ENCODE measurements around the gene MPG. TPM values are rescaled to one million over a fixed set of nuclear protein-coding genes. Genes with fewer than 3 reads are reported as not detected.
A peak's percentile ranks its signal among the peaks of the same experiment; 100 is the strongest.

The MPG gene
- total RNA-seq, 1 donor from 2014 or later, result 42.5 TPM

DNA sequence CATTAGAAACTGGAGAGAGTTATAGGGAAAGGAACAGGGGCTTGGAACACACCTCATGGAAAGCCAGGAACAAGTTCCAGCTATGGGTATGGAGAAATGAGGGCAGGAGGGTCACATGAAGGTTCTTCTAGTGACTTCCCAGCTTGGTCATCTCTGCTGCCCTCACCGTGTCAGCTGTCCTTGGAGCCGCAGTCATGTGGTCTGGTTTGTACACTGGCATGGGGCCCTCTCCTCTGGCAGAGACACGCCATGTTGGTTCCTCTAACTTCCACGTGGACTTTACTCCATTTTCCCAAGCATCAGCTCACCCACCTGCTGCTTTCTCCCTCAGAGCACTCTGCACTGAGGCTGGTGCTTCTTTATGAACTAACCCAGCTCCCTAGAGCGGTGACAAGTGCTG lies 26.3 kb downstream of the MPG start:
- Histone ChIP-seq H3K4me3 (no peak overlapping the region), H3K27ac (no peak overlapping the region), H3K9me3 (no peaks in the 10 kb centered on the region), H3K27me3 (no peaks in the 10 kb centered on the region), H3K36me3 (peaks cover 9% of the 10 kb centered on the region), H3K4me1 (peaks cover 10% of the 10 kb centered on the region)
- DNase-seq (no peak), ATAC-seq (no peak)
- TF ChIP-seq, protein P1, sequence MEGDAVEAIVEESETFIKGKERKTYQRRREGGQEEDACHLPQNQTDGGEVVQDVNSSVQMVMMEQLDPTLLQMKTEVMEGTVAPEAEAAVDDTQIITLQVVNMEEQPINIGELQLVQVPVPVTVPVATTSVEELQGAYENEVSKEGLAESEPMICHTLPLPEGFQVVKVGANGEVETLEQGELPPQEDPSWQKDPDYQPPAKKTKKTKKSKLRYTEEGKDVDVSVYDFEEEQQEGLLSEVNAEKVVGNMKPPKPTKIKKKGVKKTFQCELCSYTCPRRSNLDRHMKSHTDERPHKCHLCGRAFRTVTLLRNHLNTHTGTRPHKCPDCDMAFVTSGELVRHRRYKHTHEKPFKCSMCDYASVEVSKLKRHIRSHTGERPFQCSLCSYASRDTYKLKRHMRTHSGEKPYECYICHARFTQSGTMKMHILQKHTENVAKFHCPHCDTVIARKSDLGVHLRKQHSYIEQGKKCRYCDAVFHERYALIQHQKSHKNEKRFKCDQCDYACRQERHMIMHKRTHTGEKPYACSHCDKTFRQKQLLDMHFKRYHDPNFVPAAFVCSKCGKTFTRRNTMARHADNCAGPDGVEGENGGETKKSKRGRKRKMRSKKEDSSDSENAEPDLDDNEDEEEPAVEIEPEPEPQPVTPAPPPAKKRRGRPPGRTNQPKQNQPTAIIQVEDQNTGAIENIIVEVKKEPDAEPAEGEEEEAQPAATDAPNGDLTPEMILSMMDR (IDR thresholded peaks at IDR 0.05), result no peak
- intact Hi-C loops (cut with DNase I), result no loop called here

DNA sequence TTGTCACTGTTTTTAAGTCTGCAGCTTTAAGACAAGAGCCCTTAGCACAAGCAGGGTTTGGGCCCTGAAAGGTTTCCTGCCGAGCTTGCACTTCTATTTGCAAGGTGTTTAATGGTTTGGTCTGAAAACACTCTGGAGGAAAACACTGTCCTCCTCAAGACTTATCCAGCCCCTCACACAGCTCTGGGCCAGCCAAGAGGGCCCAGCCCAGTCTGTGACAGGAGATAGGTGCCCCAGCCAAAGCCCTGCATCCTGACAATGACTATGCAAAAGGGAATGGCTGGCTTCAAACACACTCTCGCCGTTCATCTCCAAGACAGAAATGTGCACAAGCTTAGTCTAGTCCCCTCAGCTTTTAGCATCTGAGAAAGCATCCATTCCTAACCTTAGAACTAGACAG lies 26.9 kb downstream of the MPG start:
- no peak overlapping the region for H3K27ac ChIP-seq
- TF ChIP-seq, protein P1 (IDR thresholded peaks at IDR 0.05), result no peak
- peaks cover 14% of the 10 kb centered on the region for H3K36me3 ChIP-seq
- H3K4me3 ChIP-seq, result no peak overlapping the region
- H3K4me1 ChIP-seq, result peaks cover 10% of the 10 kb centered on the region
- ATAC-seq (no peak), DNase-seq (no peak)
- no peaks in the 10 kb centered on the region for H3K27me3 ChIP-seq
- H3K9me3 ChIP-seq, result no peaks in the 10 kb centered on the region
- intact Hi-C loops (cut with DNase I), result no loop called here

DNA sequence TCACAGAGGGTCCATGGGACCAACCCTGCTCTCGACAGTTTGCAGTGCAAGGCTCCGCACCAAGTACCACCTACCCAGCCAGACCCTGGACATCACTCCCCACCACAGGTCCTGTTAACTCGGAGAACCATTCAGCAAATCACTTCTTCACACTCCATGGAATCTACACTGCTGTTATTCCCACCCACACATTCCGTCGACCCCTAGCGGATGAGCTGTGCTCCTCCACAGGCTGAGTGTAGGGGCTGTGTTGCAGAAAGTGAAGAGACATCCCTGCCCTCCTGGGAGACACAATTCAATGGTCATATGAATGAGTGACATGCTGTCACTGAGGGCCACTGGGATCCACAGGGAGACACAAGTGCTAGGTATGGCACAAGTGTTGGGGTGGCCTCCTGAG lies 27.5 kb downstream of the MPG start:
- Histone ChIP-seq H3K4me3 (no peak overlapping the region), H3K27me3 (no peaks in the 10 kb centered on the region), H3K27ac (no peak overlapping the region), H3K36me3 (peaks cover 20% of the 10 kb centered on the region), H3K4me1 (peaks cover 10% of the 10 kb centered on the region), H3K9me3 (no peaks in the 10 kb centered on the region)
- TF ChIP-seq, protein P1 (IDR thresholded peaks at IDR 0.05), result no peak
- ATAC-seq, result no peak
- DNase-seq, result no peak
- intact Hi-C loops (cut with DNase I), result no loop called here

DNA sequence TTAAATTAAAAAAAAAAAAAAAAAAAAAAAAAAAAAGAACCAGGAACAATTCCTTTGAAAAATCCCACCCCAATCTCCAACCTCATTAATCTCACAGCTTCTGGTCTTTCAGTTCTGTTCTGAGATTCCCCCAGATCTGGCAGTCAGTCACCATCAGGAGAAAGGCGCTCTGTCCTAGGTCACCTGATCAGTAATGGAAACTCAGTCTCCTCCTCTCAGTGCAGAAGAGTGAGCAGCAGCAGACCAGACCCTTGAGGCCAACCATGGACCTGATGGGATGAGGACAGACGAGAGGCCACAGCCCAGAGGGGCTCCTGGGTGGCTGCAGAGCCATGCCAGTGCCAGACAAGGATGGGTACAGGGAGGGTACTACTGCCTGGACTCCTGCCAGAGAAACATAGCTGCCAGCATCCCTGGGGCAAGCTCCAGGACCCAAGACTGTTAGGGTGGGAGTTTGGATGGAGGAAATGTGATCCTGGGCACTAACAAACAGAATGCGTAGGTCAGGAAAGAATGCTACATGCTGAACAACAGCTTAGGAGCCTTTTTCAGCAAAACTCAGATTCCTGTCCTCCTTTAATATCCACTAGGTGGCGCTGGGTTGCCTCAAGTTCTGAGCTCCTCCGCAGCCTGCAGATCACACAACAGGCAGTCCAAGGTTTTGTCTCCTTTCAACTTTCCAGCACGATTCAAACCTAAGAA lies 28.7 kb downstream of the MPG start:
- H3K4me3 ChIP-seq, result no peak overlapping the region
- no peaks in the 10 kb centered on the region for H3K27me3 ChIP-seq
- no peak for DNase-seq
- TF ChIP-seq, protein P1 (IDR thresholded peaks at IDR 0.05), result peak; percentile 81
- peaks cover 27% of the 10 kb centered on the region for H3K36me3 ChIP-seq
- ATAC-seq, result peak; percentile 83
- H3K4me1 ChIP-seq, result peaks cover 5% of the 10 kb centered on the region
- no peak overlapping the region for H3K27ac ChIP-seq
- intact Hi-C loops (cut with DNase I), result no loop called here
- H3K9me3 ChIP-seq, result no peaks in the 10 kb centered on the region

DNA sequence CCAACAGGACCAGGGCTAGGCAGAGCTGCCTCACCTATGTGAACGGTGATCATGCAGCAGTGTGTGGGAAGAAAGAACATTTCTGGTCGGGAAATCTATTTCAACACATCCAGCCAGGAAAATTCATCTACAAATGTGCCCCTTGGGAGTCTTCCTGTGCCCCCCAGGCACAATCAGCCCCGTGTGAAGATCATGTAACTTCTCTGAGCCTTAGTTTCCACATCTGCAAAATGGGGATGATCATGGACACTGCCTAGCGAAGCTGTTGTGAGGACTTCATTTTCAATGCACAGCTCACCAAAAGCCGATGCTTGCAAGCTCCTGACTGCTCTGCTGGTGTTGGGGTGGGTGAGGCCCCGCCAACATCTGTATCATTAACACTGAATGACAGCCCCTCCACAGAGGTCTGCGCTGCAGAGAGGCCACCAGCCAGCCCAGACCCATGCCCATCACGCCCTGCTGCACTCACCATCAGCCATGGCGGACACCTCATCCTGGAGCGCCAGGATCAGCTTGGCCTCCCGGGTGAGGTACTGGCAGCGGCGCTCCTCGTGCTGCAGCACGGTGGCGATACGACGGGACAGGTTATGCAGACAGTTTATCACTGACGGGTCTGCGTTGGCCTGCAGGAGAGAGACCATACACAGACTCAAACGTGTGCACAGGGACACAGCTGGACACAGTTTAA lies 34.3 kb downstream of the MPG start:
- no peak overlapping the region for H3K27ac ChIP-seq
- no peaks in the 10 kb centered on the region for H3K9me3 ChIP-seq
- H3K36me3 ChIP-seq, result peaks cover 39% of the 10 kb centered on the region
- DNase-seq (no peak), ATAC-seq (no peak)
- H3K4me1 ChIP-seq, result no peaks in the 10 kb centered on the region
- TF ChIP-seq, protein P1 (IDR thresholded peaks at IDR 0.05), result no peak
- no peak overlapping the region for H3K4me3 ChIP-seq
- no peaks in the 10 kb centered on the region for H3K27me3 ChIP-seq
- intact Hi-C loops (cut with DNase I), result no loop called here

Measured in upper lobe of right lung (tissue), 1 donor.